Adipose tissue (tissue), 3 donors: Measurements from ENCODE around the gene CHP1. TPM values are rescaled to one million over a fixed set of nuclear protein-coding genes. Genes with fewer than 3 reads are reported as not detected.

ENCODE experiments used
- polyA plus RNA-seq, 3 donors: library from polyadenylated mRNA; stranded (reverse); fragments of 200-250 nt; gene quantifications; one replicate each; pipeline ENCODE4 v1.2.3, GENCODE V29; 2013
- donor health status: healthy with polysubstance abuse.
- donor health status: Bipolar disorder and iron deficiency.
- donor health status: healthy.

The CHP1 gene
- polyA plus RNA-seq, 3 donors = 38.0 to 71.5 (median 51.8) TPM

Other genes with a start within 250 kb of the CHP1 start
- 10 to 100 TPM in 2 of 3 donors, 1 to 10 TPM in 1; 7.5 to 17.5 (median 13.4) TPM for gene INO80, start 115.0 kb upstream of the CHP1 start, polyA plus RNA-seq
- under 1 TPM in 1 of 3 donors, not detected in 2; 0.10 TPM for gene EXD1, start 511 bp upstream of the CHP1 start, polyA plus RNA-seq
- under 1 TPM in 2 of 3 donors, not detected in 1; 0.39 to 0.48 TPM for gene OIP5, start 101.3 kb downstream of the CHP1 start, polyA plus RNA-seq
- 1 to 10 TPM in 2 of 3 donors, under 1 TPM in 1; 0.95 to 2.0 (median 1.1) TPM for gene NUSAP1, start 101.6 kb downstream of the CHP1 start, polyA plus RNA-seq
- gene NDUFAF1, start 171.2 kb downstream of the CHP1 start, polyA plus RNA-seq = 10 to 100 TPM; 11.1 to 23.8 (median 16.6) TPM
- gene RTF1, start 185.8 kb downstream of the CHP1 start, polyA plus RNA-seq = 10 to 100 TPM in 2 of 3 donors, 1 to 10 TPM in 1; 7.7 to 22.9 (median 16.3) TPM